ENCODE results near the gene RELN. TPM values are rescaled to one million over a fixed set of nuclear protein-coding genes. Genes with fewer than 3 reads are reported as not detected.

RELN gene
- total and polyA plus RNA-seq, 2 donors (not counting 1 experiment from before 2014, with no cell fraction given), result 0.33 to 31.8 TPM

GRCh38 chr7:103423467-103424179 lies 565.8 kb downstream of the RELN start:
- H3K4me3 ChIP-seq (replicated peaks in 1 of 4; ENCODE audit: control extremely low read depth in 1 of 4, insufficient read depth in 1 of 4, low read depth in 3 of 4, low read length in 4 of 4), result no peak overlapping the region
- H3K9ac ChIP-seq (ENCODE audit: insufficient read depth, low read length), result no peak overlapping the region
- H2AFZ ChIP-seq (ENCODE audit: low read length), result no peak overlapping the region
- TF ChIP-seq CTCF (conservative IDR thresholded peaks at IDR 0.05 in 1 of 2, IDR thresholded peaks at IDR 0.05 in 1 of 2; ENCODE audit: low read depth in 1 of 2, low read length in 2 of 2) (no peak), EZH2 (IDR thresholded peaks at IDR 0.05; ENCODE audit: low read length, missing control alignments) (no peak)
- no peak overlapping the region for H3K4me2 ChIP-seq (ENCODE audit: extremely low read depth, insufficient read depth, low read length)
- H3K79me2 ChIP-seq (ENCODE audit: control insufficient read depth, insufficient read depth, low read length), result no peaks in the 10 kb centered on the region
- no peak for DNase-seq (ENCODE audit: low read depth in 2 of 2)
- H3K27ac ChIP-seq (ENCODE audit: insufficient read depth, low read length), result no peak overlapping the region
- H3K36me3 ChIP-seq (ENCODE audit: control insufficient read depth, insufficient read depth, low read length), result no peaks in the 10 kb centered on the region
- no peaks in the 10 kb centered on the region for H4K20me1 ChIP-seq (ENCODE audit: control insufficient read depth, extremely low read depth, insufficient read depth, low read length)
- H3K27me3 ChIP-seq (ENCODE audit: control insufficient read depth, insufficient read depth, low read length), result no peaks in the 10 kb centered on the region
- no peaks in the 10 kb centered on the region for H3K9me3 ChIP-seq (ENCODE audit: control insufficient read depth, insufficient read depth, low read depth, low read length)
- H3K4me1 ChIP-seq (ENCODE audit: control insufficient read depth, extremely low read depth, insufficient read depth, low read length), result no peaks in the 10 kb centered on the region

Other genes starting within 250 kb of the RELN start
- 18.8 and 22.9 TPM in 2 replicates for gene ORC5, start 218.4 kb upstream of the RELN start, total RNA-seq
- gene ORC5, start 218.4 kb upstream of the RELN start, polyA plus RNA-seq, result 12.1 and 14.3 TPM in 2 replicates

All from fibroblast of lung (primary cell).